Breast epithelium (tissue), 3 donors: ENCODE data around the gene NOL4L.

ENCODE experiments used
- CTCF ChIP-seq, 3 donors: fragments of 450-650 bp; IDR thresholded peaks; one replicate each; pipeline ENCODE4 v1.5.1; 2016 to 2017; ENCODE audit warnings: antibody characterized with exemption in 3 of 3, mild to moderate bottlenecking in 3 of 3, moderate library complexity in 3 of 3
- POLR2A ChIP-seq: fragments of 450-650 bp; IDR thresholded peaks from one replicate; pipeline ENCODE4 v1.6.1; 2016; ENCODE audit warnings: antibody characterized with exemption, mild to moderate bottlenecking, moderate library complexity
- POLR2AphosphoS5 ChIP-seq, 3 donors: sonication (generic); formaldehyde crosslinking; IDR thresholded peaks; one replicate each; pipeline ENCODE4 v1.6.1; 2017; ENCODE audit warnings: antibody characterized with exemption in 3 of 3

GRCh38 chr20:32449057-32449889, 135.9 kb downstream of the NOL4L start:
- TF ChIP-seq CTCF (IDR thresholded peaks at IDR 0.05) (no peak), POLR2AphosphoS5 (IDR thresholded peaks at IDR 0.05) (no peak), POLR2A (no peak)
